Activated CD4-positive, alpha-beta T cell treated with anti-CD3 and anti-CD28 coated beads for 4 hours (primary cell): ENCODE data around the gene KLRC1.
"Not testable (repeated sequence)": the region's sequence is repeated elsewhere in the genome, so short reads cannot be mapped to it uniquely, and the experiment has no call there.

ENCODE experiments used
- DNase-seq, 2 donors: peaks; one replicate each; pipeline ENCODE4 v3.0.0-alpha.2; 2020

The KLRC1 gene

GRCh38 chr12:10420334-10420733 lies 32.8 kb downstream of the KLRC1 start, which contains the start of gene KLRC3:
TSS of gene KLRC3 (minus strand) at chr12:10420595. CDS start at chr12:10420550, 45 bp downstream.
- not testable (repeated sequence) for DNase-seq

GRCh38 chr12:10409392-10409791 lies 43.8 kb downstream of the KLRC1 start, which contains the start of gene KLRC4:
TSS of gene KLRC4 (minus strand) at chr12:10409757. CDS start at chr12:10409575, 182 bp downstream.
- DNase-seq: no peak

GRCh38 chr12:10408842-10409241 lies 44.3 kb downstream of the KLRC1 start:
- DNase-seq: no peak

GRCh38 chr12:10406725-10407124 lies 46.5 kb downstream of the KLRC1 start:
- no peak for DNase-seq

- DNase-seq: no peak
Observed at GRCh38 chr12:10405294-10405693, 47.9 kb downstream of the KLRC1 start.

GRCh38 chr12:10404798-10405197 lies 48.4 kb downstream of the KLRC1 start:
- DNase-seq: no peak

- DNase-seq: no peak
Observed at GRCh38 chr12:10400829-10401228, 52.3 kb downstream of the KLRC1 start.

GRCh38 chr12:10398168-10398567 lies 55.0 kb downstream of the KLRC1 start:
- no peak for DNase-seq

- no peak for DNase-seq
Observed at GRCh38 chr12:10397296-10397695, 55.9 kb downstream of the KLRC1 start.

- DNase-seq: not testable (repeated sequence)
Observed at GRCh38 chr12:10396176-10396575, 57.0 kb downstream of the KLRC1 start.
